ENCODE measurements around the gene PYURF.

Gene PYURF, protein sequence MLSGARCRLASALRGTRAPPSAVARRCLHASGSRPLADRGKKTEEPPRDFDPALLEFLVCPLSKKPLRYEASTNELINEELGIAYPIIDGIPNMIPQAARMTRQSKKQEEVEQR

DNA sequence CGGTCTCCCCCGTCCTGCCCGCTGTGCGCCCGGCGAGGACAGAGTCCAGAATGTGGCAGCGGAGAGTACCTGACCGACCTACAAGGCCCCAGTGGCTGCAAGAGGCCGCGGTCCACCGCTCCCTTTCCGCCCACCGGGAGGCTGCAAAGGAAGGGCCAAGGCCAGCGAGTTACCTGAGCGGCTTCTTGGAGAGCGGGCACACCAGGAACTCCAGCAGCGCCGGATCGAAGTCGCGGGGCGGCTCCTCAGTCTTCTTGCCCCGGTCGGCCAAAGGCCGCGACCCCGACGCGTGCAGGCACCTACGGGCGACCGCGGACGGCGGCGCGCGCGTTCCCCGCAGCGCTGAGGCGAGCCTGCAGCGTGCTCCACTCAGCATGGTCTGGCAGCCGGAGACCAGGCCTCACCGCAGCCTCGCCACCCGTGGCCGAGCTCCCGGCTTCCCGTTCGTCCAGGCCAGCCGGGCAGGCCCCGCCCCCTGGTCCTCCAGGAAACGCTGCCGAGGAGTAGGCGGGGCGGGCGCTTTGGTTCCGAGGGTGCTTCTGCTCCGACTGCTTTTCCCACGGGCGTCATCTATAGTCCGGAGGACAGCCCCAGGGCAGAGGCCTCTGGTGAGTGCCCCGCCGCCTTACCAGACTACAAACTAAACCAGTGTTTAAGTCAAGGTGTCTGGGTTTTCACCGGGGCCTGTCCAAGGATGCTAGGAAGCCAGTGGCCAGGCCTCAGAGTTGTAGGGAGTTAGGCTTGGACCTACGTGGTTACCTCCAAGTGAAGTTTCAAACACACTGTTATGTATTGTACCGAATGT, at the start of gene PYURF:
Gene PYURF (minus strand): TSS at position 452 of the 805 bp plus-strand sequence. CDS start 76 bp downstream, at position 376.
- DNase-seq (ENCODE audit: low read depth) = peak; percentile 59

DNA sequence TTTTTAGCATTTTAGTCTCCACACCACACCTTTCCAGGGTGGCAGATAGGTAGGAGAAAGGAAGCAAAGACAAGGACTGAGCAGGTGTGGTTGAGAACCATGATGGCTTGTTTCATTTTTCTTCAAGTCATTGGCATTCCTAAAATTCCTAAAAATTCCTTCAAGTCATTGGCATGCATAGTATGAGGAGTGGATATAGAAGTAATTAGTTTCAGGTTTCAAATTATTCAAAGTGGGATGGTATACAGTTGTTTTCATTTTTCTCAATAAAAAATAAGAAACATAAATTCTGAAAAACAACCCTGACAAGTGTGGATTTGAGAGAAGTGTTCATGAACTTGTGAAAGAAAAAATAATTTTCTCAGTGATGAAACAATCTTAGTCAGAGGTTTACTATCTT, 46.4 kb upstream of the PYURF start:
- no peak for DNase-seq (ENCODE audit: low read depth)

DNA sequence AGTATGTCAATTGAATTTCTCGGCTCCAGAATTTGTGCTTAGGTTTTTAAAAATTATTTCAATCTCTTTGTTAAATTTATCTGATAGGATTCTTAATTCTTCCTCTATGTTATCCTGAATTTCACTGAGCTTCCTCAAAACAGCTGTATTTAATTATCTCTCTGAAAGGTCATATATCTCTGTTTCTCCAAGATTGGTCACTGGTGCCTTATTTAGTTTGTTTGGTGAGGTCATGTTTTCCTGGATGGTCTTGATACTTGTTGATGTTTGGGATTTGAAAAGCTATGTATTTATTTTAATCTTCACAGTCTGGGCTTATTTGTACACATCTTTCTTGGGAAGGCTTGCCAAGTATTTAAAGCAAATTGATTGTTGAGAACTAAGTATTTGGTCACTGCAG, 44.0 kb upstream of the PYURF start:
- DNase-seq (ENCODE audit: low read depth) = no peak

- no peak for DNase-seq (ENCODE audit: low read depth)
Measured at GRCh38 chr4:88549815-88550214, 26.2 kb upstream of the PYURF start.

- peak; percentile 70 for DNase-seq (ENCODE audit: low read depth)
Measured at GRCh38 chr4:88539322-88540068, 15.9 kb upstream of the PYURF start.

DNA sequence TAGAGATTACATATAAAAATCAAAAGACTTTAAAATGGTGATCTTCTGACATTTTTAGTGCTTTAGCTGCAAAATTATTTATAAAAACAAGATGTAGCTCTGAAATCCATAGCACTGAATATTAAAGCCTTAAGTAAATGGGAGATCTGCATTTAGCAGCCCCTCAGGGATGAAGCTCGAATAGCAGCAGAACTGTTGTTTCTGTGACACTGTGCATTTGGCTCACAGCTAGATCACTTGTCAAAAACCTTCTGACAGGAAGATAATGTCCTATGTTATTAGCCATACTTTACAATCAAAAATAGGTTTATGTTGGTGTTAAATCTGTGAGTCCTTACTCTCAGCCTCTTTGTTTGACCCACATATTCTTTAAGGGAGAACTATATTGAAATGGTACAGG, 14.1 kb upstream of the PYURF start:
- DNase-seq (ENCODE audit: low read depth) = no peak

GRCh38 chr4:88535090-88535755, 11.6 kb upstream of the PYURF start:
- no peak for DNase-seq (ENCODE audit: low read depth)

DNA sequence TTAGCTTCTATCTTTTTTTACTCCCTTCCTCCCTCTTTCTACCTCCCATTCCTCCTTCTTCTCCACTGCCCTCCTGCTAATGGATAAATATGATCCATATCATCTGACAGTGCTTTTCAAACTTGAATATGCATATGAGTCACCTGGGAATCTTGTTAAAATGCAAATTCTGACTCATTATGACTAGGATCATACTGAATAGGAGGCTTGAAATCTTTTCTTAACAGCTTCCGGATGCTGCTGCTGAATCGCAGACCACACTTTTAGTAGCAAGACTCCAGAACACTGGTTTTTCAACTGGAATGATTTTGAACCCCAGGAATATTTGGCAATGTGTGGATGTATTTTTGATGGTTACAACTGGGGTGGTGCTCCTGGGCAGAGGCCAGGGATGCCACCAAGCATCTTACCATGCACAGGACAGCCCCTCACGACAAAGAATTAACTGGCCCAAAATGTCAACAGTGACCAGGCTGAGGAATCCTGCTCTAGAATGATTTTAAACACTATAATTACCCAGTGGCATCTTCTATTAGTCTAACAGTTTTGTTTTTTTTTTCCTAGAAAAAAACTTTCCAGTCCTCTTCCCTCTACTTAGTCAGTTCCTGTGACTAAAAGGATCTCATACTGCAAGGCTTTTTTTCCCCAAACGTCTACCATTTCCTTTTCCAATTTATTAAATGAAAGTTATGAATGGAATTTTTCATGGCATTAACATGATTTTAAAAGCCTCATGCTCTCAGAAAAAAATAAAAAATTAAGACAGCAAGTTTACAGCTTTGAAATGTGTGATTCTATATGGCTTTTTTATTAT, 10.6 kb upstream of the PYURF start:
- DNase-seq (ENCODE audit: low read depth) = no peak

- no peak for DNase-seq (ENCODE audit: low read depth)
Measured at GRCh38 chr4:88533088-88533790, 9.7 kb upstream of the PYURF start.

- no peak for DNase-seq (ENCODE audit: low read depth)
Measured at GRCh38 chr4:88531549-88531948, 8.0 kb upstream of the PYURF start.

GRCh38 chr4:88528861-88529260, 5.3 kb upstream of the PYURF start:
- DNase-seq (ENCODE audit: low read depth) = no peak

DNA sequence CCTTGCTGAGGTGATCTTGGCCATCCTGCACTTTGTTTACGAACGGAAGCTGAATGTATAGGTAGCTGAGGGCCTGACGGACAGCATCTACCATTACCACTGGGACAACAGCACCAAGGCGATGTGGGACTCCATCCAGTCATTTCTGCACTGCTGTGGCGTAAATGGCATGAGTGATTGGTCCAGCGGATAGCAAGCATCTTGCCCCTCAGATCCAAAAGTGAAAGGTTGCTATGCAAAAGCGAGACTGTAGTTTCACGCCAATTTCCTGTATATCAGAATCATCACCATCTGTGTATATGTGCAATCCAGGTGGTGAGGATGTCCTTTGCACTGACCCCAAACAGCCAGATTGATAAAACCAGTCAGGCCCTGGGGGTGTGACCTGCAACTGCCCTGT, 4.2 kb upstream of the PYURF start:
- no peak for DNase-seq (ENCODE audit: low read depth)

DNA sequence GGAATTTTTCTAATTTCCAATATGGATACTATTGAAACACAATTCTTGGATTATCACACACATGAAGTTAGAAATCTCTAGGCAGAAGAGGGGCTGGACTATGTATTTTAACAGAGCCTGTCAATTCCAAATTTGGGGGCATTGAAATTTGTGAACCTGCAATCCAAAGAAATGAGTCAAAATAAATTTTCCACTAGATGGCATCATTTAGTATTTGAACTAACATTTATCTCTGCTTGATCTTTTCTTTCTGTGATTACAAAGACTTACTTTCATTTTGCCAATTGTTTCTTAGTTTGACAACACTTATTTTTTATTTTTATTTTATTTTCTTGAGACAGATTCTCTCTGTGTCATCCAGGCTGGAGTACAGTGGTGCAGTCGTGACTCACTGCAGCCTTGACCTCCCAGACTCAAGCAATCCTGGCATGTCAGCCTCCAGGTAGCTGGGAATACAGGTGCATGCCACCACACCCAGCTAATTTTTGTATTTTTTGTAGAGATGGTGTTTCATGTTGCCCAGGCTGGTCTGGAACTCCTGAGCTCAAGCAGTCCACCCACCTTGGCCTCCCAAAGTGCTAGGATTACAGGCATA, 2.7 kb upstream of the PYURF start:
- no peak for DNase-seq (ENCODE audit: low read depth)

GRCh38 chr4:88524171-88524570, 595 bp upstream of the PYURF start:
- no peak for DNase-seq (ENCODE audit: low read depth)

DNA sequence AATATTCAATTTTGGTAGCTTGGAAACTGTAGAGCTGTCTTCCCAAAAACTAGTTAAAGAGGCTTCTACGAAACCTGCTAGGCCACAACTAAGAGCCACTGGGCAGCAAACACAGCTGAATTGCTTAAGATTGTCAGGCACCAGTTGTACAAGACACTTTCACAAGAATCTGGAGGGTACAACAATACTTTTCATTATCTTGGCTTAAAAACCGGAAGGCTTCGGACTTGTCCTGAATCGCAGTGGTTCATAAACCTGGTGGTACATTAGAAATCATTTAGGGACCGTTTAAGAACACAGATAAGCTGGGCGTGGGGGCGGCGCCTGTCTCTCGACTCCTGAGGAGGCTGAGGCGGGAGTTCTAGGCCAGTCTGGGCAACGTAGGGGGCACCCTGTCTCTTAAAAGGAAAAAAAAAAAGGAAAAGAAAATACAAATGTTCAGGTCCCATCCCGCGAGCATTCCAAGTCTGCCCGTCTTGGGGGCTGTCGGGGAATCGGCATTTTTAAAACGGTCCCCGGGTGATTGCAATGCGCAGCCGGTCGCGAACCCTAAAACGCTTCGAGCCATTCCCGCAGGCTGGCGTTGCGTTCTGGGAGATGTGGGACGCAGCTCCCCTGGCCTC, 763 bp downstream of the PYURF start:
- DNase-seq (ENCODE audit: low read depth) = peak; percentile 11

DNA sequence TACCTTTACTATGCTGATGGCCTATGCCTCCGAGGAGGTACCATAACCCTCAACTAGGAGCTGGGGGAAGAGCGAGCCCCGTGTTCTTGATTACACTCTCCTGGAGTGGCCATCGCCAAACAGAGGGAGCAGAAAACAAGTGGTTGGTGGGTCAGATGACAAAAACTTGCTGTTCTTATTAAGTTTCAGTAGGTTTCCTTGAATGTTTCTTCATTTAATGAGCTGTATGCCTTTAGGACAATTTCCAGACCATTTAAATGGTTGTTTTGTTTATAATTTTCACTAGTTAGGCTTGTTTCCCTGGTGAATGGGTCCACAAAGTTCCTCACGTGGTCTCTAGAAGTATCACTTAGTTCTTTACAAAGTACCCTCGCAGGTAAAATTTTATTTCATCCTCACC, 4.7 kb downstream of the PYURF start:
- no peak for DNase-seq (ENCODE audit: low read depth)

- DNase-seq (ENCODE audit: low read depth) = no peak
Measured at GRCh38 chr4:88517825-88518224, 5.8 kb downstream of the PYURF start.

DNA sequence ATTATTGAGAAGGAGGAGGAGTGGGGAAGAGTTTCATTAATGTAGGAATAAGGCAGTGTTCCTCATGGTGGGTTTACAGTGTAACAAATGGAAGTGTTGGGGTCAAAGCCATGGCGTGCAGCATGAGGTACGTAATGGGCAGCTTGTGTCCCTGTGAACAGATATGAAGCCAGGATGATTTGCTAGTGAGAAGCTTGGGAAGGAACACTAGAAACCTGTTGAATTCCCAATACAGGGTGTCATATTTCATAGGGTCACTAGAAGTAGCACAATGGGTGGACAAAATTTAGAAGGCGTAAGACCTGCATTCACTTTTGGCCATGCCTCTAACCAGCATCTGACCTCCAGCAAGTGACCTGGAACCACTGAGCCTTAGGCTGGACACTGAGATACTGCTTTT, 6.8 kb downstream of the PYURF start:
- DNase-seq (ENCODE audit: low read depth) = no peak

- DNase-seq (ENCODE audit: low read depth) = no peak
Measured at GRCh38 chr4:88514557-88515511, 8.7 kb downstream of the PYURF start.
